DMS153 (cell line): Measurements from ENCODE around the gene HADHA.
A peak's percentile ranks its signal among the peaks of the same experiment; 100 is the strongest.

Source experiments
- DNase-seq: peaks from one replicate; lab custom pipeline; 2025; lab: John Stamatoyannopoulos, UW

HADHA gene

GRCh38 chr2:26191316-26192159 lies 52.9 kb downstream of the HADHA start:
- no peak for DNase-seq

- DNase-seq = no peak
These were observed 54.1 kb downstream of the HADHA start for GRCh38 chr2:26190369-26190768.

- no peak for DNase-seq
These were observed 54.7 kb downstream of the HADHA start for GRCh38 chr2:26189751-26190150.

- no peak for DNase-seq
These were observed 55.3 kb downstream of the HADHA start for GRCh38 chr2:26189123-26189522.

- DNase-seq = no peak
These were observed 56.8 kb downstream of the HADHA start for GRCh38 chr2:26187537-26188104.

GRCh38 chr2:26187114-26187513 lies 57.3 kb downstream of the HADHA start:
- DNase-seq = no peak

- no peak for DNase-seq
These were observed 58.3 kb downstream of the HADHA start for GRCh38 chr2:26185954-26186770.

GRCh38 chr2:26185304-26185928 lies 59.0 kb downstream of the HADHA start:
- no peak for DNase-seq

GRCh38 chr2:26184555-26185303 lies 59.7 kb downstream of the HADHA start:
- peak; percentile 35 for DNase-seq

- no peak for DNase-seq
These were observed 60.3 kb downstream of the HADHA start for GRCh38 chr2:26184121-26184520.

GRCh38 chr2:26182887-26183630 lies 61.4 kb downstream of the HADHA start:
- no peak for DNase-seq

- no peak for DNase-seq
These were observed 62.0 kb downstream of the HADHA start for GRCh38 chr2:26182441-26182840.

- DNase-seq = no peak
These were observed 65.0 kb downstream of the HADHA start for GRCh38 chr2:26179446-26179913.

GRCh38 chr2:26178746-26179436 lies 65.5 kb downstream of the HADHA start:
- DNase-seq = peak; percentile 36

- DNase-seq = no peak
These were observed 66.2 kb downstream of the HADHA start for GRCh38 chr2:26178246-26178645.

GRCh38 chr2:26177122-26177521 lies 67.3 kb downstream of the HADHA start:
- no peak for DNase-seq

GRCh38 chr2:26176279-26176615 lies 68.2 kb downstream of the HADHA start:
- no peak for DNase-seq

GRCh38 chr2:26175466-26176278 lies 68.8 kb downstream of the HADHA start:
- DNase-seq = no peak

- DNase-seq = no peak
These were observed 69.6 kb downstream of the HADHA start for GRCh38 chr2:26174691-26175465.
